Activated T-helper 9 cell treated with anti-CD3 and anti-CD28 coated beads, Interleukin-2, amount 50 U/mL, for 16 hours (primary cell): ENCODE measurements around the gene NSD1.
"Not testable (repeated sequence)": the region's sequence is repeated elsewhere in the genome, so short reads cannot be mapped to it uniquely, and the experiment has no call there.

Source experiments
- DNase-seq: peaks from one replicate; pipeline ENCODE4 v3.0.0-alpha.2; 2020; ENCODE audit warnings: low read depth

The NSD1 gene

GRCh38 chr5:177177847-177178437, 44.4 kb downstream of the NSD1 start:
- DNase-seq = not testable (repeated sequence)

- no peak for DNase-seq
Observed at GRCh38 chr5:177178733-177179304, 45.2 kb downstream of the NSD1 start.

- DNase-seq = no peak
Observed at GRCh38 chr5:177179431-177179830, 45.9 kb downstream of the NSD1 start.

- DNase-seq = no peak
Observed at GRCh38 chr5:177183142-177183541, 49.6 kb downstream of the NSD1 start.

- DNase-seq = no peak
Observed at GRCh38 chr5:177183766-177184360, 50.3 kb downstream of the NSD1 start.

GRCh38 chr5:177185993-177186392, 52.4 kb downstream of the NSD1 start:
- DNase-seq = no peak

- DNase-seq = no peak
Observed at GRCh38 chr5:177186645-177187044, 53.1 kb downstream of the NSD1 start.

GRCh38 chr5:177188775-177189174, 55.2 kb downstream of the NSD1 start:
- no peak for DNase-seq

- no peak for DNase-seq
Observed at GRCh38 chr5:177189416-177189815, 55.8 kb downstream of the NSD1 start.

GRCh38 chr5:177189965-177190364, 56.4 kb downstream of the NSD1 start:
- no peak for DNase-seq

GRCh38 chr5:177194268-177194667, 60.7 kb downstream of the NSD1 start:
- DNase-seq = no peak

- no peak for DNase-seq
Observed at GRCh38 chr5:177195307-177195952, 61.9 kb downstream of the NSD1 start.

- no peak for DNase-seq
Observed at GRCh38 chr5:177198738-177199137, 65.2 kb downstream of the NSD1 start.

GRCh38 chr5:177204281-177204680, 70.7 kb downstream of the NSD1 start:
- no peak for DNase-seq

- no peak for DNase-seq
Observed at GRCh38 chr5:177209610-177210009, 76.0 kb downstream of the NSD1 start.

GRCh38 chr5:177212242-177212641, 78.7 kb downstream of the NSD1 start:
- no peak for DNase-seq

- no peak for DNase-seq
Observed at GRCh38 chr5:177220576-177220975, 87.0 kb downstream of the NSD1 start.

- DNase-seq = no peak
Observed at GRCh38 chr5:177222269-177222668, 88.7 kb downstream of the NSD1 start.

- DNase-seq = no peak
Observed at GRCh38 chr5:177225798-177226197, 92.2 kb downstream of the NSD1 start.

GRCh38 chr5:177226860-177227259, 93.3 kb downstream of the NSD1 start:
- no peak for DNase-seq

GRCh38 chr5:177228751-177229150, 95.2 kb downstream of the NSD1 start:
- no peak for DNase-seq

GRCh38 chr5:177230660-177231059, 97.1 kb downstream of the NSD1 start:
- DNase-seq = no peak

GRCh38 chr5:177231479-177232250, 98.1 kb downstream of the NSD1 start:
- no peak for DNase-seq
